CD14-positive monocyte (primary cell): Measurements from ENCODE around the gene SPATA32. TPM values are rescaled to one million over a fixed set of nuclear protein-coding genes. Genes with fewer than 3 reads are reported as not detected.

Experiments used
- DNase-seq, 3 donors: peaks; one replicate each; pipeline ENCODE4 v3.0.0-alpha.2; 2011 to 2022
- H2AFZ ChIP-seq: 2 replicates; pipeline ENCODE4 v1.6.0; 2012; ENCODE audit warnings: mild to moderate bottlenecking, low read depth, low read length, inconsistent platforms; ENCODE audit not compliant: insufficient read depth, poor library complexity, severe bottlenecking
- H3K27ac ChIP-seq, 2 donors: 1 replicate in 1 of 2; 2 replicates in 1 of 2; pipeline ENCODE4 v1.5.1; 2012 to 2013; ENCODE audit warnings: low read length in 2 of 2, control low read depth in 1 of 2, inconsistent platforms in 1 of 2, low read depth in 1 of 2, mild to moderate bottlenecking in 1 of 2
- H3K27me3 ChIP-seq, 2 donors: one replicate each; pipeline versions ENCODE4 v1.6.0 to v1.6.1; 2011 to 2013; ENCODE audit warnings: low read length in 2 of 2; ENCODE audit not compliant: control insufficient read depth in 2 of 2, insufficient read depth in 2 of 2
- H3K36me3 ChIP-seq, 2 donors: replicated peaks in 1 of 2; 1 replicate in 1 of 2; 2 replicates in 1 of 2; pipeline versions ENCODE4 v1.5.1 to v1.6.1; 2012 to 2013; ENCODE audit warnings: low read length in 2 of 2, control low read depth in 1 of 2, inconsistent platforms in 1 of 2, mild to moderate bottlenecking in 1 of 2; ENCODE audit not compliant: insufficient read depth in 2 of 2, control insufficient read depth in 1 of 2
- H3K4me1 ChIP-seq, 2 donors: 1 replicate in 1 of 2; 2 replicates in 1 of 2; pipeline versions ENCODE4 v1.5.1 to v1.6.1; 2012 to 2013; ENCODE audit warnings: low read length in 2 of 2, control low read depth in 1 of 2, inconsistent platforms in 1 of 2, mild to moderate bottlenecking in 1 of 2, moderate library complexity in 1 of 2; ENCODE audit not compliant: insufficient read depth in 2 of 2, control insufficient read depth in 1 of 2
- H3K4me2 ChIP-seq: replicated peaks from 2 replicates; pipeline ENCODE3; 2012; ENCODE audit warnings: low read length, moderate library complexity, mild to moderate bottlenecking; ENCODE audit not compliant: poor library complexity, severe bottlenecking; ENCODE audit errors: extremely low read depth
- H3K4me3 ChIP-seq, 3 experiments: fragments of 200-600 bp in 1 of 3; sonication (generic) in 1 of 3; replicated peaks in 1 of 3; 1 replicate in 2 of 3; 2 replicates in 1 of 3; pipeline ENCODE4 v1.5.1; 2011 to 2013; ENCODE audit warnings: low read length in 3 of 3, mild to moderate bottlenecking in 3 of 3, control low read depth in 2 of 3, low read depth in 2 of 3, inconsistent platforms in 1 of 3, moderate library complexity in 1 of 3
- H3K79me2 ChIP-seq: 2 replicates; pipeline ENCODE4 v1.6.0; 2012; ENCODE audit warnings: mild to moderate bottlenecking, control low read depth, inconsistent platforms, low read length, moderate library complexity; ENCODE audit not compliant: insufficient read depth
- H3K9ac ChIP-seq: 2 replicates; pipeline ENCODE4 v1.6.0; 2017; ENCODE audit warnings: low read length, mild to moderate bottlenecking; ENCODE audit not compliant: insufficient read depth, poor library complexity, severe bottlenecking
- H3K9me3 ChIP-seq, 2 donors: replicated peaks in 1 of 2; 1 replicate in 1 of 2; 2 replicates in 1 of 2; pipeline versions ENCODE4 v1.5.1 to v1.6.1; 2012 to 2013; ENCODE audit warnings: low read length in 2 of 2, control low read depth in 1 of 2; ENCODE audit not compliant: control insufficient read depth in 1 of 2, insufficient read depth in 1 of 2
- H4K20me1 ChIP-seq: 2 replicates; pipeline ENCODE4 v1.6.0; 2012; ENCODE audit warnings: mild to moderate bottlenecking, low read length, control low read depth, moderate library complexity; ENCODE audit not compliant: insufficient read depth
- H3K27ac Mint-ChIP-seq, 7 donors: one replicate each; pipeline ENCODE4 v1.8.0; 2020; ENCODE audit warnings: mild to moderate bottlenecking in 7 of 7, mixed read lengths in 7 of 7, moderate library complexity in 6 of 7, inconsistent platforms in 2 of 7
- H3K27me3 Mint-ChIP-seq, 3 donors: one replicate each; pipeline ENCODE4 v1.8.0; 2021 to 2022; ENCODE audit warnings: low read depth in 3 of 3, mild to moderate bottlenecking in 3 of 3, mixed read lengths in 3 of 3, moderate library complexity in 3 of 3, inconsistent platforms in 1 of 3
- H3K36me3 Mint-ChIP-seq, 2 donors: one replicate each; pipeline ENCODE4 v1.8.0; 2020; ENCODE audit warnings: mixed read lengths in 2 of 2, inconsistent platforms in 1 of 2, mild to moderate bottlenecking in 1 of 2
- H3K4me1 Mint-ChIP-seq: one replicate; pipeline ENCODE4 v1.8.0; 2020; ENCODE audit warnings: mild to moderate bottlenecking, mixed read lengths
- H3K4me3 Mint-ChIP-seq, 2 donors: one replicate each; pipeline ENCODE4 v1.8.0; 2020; ENCODE audit warnings: mild to moderate bottlenecking in 2 of 2, mixed read lengths in 2 of 2, moderate library complexity in 1 of 2
- H3K9me3 Mint-ChIP-seq, 7 donors: one replicate each; pipeline ENCODE4 v1.8.0; 2020 to 2022; ENCODE audit warnings: mixed read lengths in 7 of 7, mild to moderate bottlenecking in 6 of 7, moderate library complexity in 6 of 7, inconsistent platforms in 2 of 7
- WGBS: methylation state at CpG from one replicate; pipeline ENCODE4 v1.1.5; 2013; ENCODE audit warnings: missing lambda C conversion rate; ENCODE audit not compliant: insufficient coverage; 5-methylcytosine and 5-hydroxymethylcytosine counted together
- intact Hi-C, 2 donors: fragments of 100-400 bp; cut with micrococcal nuclease; formaldehyde crosslinking; loops; one replicate each; pipeline versions ENCODE4 v1.15.0 to v1.15.1; 2023
- polyA plus RNA-seq, 3 donors: library from polyadenylated mRNA; depleted of rRNA in 1 of 3; unstranded in 2 of 3; stranded (reverse) in 1 of 3; fragments of 300-500 nt in 2 of 3; fragments of >200 nt in 1 of 3; fragmentation: Illumina TruSeq in 2 of 3; gene quantifications; 1 replicate in 2 of 3; 2 replicates in 1 of 3; pipeline ENCODE4 v1.2.3, GENCODE V29; 2012 to 2021
- TF ChIP-seq, protein P1 (sequence below): fragments of 200-600 bp; IDR thresholded peaks from one replicate; pipeline ENCODE4 v1.8.0; 2022; ENCODE audit warnings: antibody characterized with exemption, mild to moderate bottlenecking

The SPATA32 gene
- polyA plus RNA-seq, 3 donors, result not detected

DNA sequence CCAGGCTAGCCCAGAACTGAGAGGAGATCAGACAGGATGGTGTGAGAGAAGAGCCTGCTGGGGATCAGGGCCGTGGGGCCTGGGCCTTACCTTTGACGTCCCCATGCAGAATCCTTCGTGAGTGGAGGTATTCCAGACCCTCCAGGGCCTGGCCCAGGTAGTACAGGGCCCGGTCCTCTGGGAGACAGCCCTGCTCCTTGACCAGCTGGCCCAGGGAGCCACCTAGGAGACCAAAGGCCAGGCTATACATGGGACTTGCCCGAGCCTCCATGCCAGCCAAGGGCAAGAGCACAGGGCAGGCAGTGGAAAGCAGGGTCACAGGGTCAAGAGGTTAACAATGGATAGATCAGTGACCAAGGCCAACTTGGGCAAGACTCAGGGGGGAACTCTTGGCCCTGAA, 12.1 kb upstream of the SPATA32 start:
- H3K9ac ChIP-seq, result no peak overlapping the region
- Mint-ChIP-seq H3K4me1 (peaks cover 9% of the 10 kb centered on the region), H3K4me3 (no peak overlapping the region), H3K9me3 (no peaks in the 10 kb centered on the region), H3K27ac (peak overlapping the region in 1 of 7 donors; percentile 41), H3K36me3 (peaks cover 61 to 82% of the 10 kb centered on the region in 2 donors), H3K27me3 (peaks cover 0 to 2% (median 0%) of the 10 kb centered on the region in 3 donors)
- no peaks in the 10 kb centered on the region for H3K79me2 ChIP-seq
- TF ChIP-seq, protein P1, sequence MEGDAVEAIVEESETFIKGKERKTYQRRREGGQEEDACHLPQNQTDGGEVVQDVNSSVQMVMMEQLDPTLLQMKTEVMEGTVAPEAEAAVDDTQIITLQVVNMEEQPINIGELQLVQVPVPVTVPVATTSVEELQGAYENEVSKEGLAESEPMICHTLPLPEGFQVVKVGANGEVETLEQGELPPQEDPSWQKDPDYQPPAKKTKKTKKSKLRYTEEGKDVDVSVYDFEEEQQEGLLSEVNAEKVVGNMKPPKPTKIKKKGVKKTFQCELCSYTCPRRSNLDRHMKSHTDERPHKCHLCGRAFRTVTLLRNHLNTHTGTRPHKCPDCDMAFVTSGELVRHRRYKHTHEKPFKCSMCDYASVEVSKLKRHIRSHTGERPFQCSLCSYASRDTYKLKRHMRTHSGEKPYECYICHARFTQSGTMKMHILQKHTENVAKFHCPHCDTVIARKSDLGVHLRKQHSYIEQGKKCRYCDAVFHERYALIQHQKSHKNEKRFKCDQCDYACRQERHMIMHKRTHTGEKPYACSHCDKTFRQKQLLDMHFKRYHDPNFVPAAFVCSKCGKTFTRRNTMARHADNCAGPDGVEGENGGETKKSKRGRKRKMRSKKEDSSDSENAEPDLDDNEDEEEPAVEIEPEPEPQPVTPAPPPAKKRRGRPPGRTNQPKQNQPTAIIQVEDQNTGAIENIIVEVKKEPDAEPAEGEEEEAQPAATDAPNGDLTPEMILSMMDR, result no peak
- peaks cover 3 to 5% of the 10 kb centered on the region in 2 donors for H3K4me1 ChIP-seq
- H3K4me3 ChIP-seq, result no peak overlapping the region
- no peaks in the 10 kb centered on the region for H3K27me3 ChIP-seq
- 95% methylated on average over 5 of the region's 5 CpGs for WGBS
- intact Hi-C loops, result no loop called here
- no peak overlapping the region for H3K4me2 ChIP-seq
- peaks cover 52 to 78% of the 10 kb centered on the region in 2 donors for H3K36me3 ChIP-seq
- no peaks in the 10 kb centered on the region for H3K9me3 ChIP-seq
- no peak overlapping the region for H2AFZ ChIP-seq
- no peak for DNase-seq
- peaks cover 60% of the 10 kb centered on the region for H4K20me1 ChIP-seq
- H3K27ac ChIP-seq, result peak overlapping the region in 1 of 2 donors; percentile 8

DNA sequence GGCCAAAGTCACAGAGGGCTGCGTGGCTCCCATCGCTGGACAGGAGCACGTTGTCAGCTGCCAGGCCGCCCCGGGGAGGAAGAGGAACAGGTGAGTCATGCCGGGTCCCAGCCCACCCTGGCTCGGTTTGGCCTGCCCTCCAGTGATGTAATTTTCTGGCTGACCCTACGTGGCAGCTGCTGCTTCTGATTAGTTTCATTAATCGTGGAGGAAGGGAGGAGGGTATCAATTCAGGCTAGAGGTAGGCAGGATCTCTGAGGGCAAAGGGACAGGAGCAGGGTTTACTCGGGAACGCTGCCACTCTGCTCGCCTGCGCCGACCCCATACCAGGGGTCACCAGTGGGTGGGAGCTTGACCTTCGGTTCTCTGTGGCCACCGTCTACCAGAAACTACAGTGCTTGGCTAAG, 11.7 kb upstream of the SPATA32 start:
- H3K9me3 Mint-ChIP-seq, result no peaks in the 10 kb centered on the region
- H4K20me1 ChIP-seq, result peaks cover 60% of the 10 kb centered on the region
- no peaks in the 10 kb centered on the region for H3K9me3 ChIP-seq
- WGBS, result 67% methylated on average over 11 of the region's 16 CpGs
- H3K4me3 Mint-ChIP-seq, result no peak overlapping the region
- peaks cover 6% of the 10 kb centered on the region for H3K4me1 Mint-ChIP-seq
- no peak overlapping the region for H3K4me3 ChIP-seq
- no peak overlapping the region for H3K27ac ChIP-seq
- H3K27ac Mint-ChIP-seq, result peak overlapping the region in 1 of 7 donors; percentile 80
- DNase-seq, result no peak
- peaks cover 0 to 2% (median 0%) of the 10 kb centered on the region in 3 donors for H3K27me3 Mint-ChIP-seq
- H3K4me1 ChIP-seq, result peaks cover 3 to 5% of the 10 kb centered on the region in 2 donors
- peaks cover 57 to 78% of the 10 kb centered on the region in 2 donors for H3K36me3 ChIP-seq
- H3K27me3 ChIP-seq, result no peaks in the 10 kb centered on the region
- no peak overlapping the region for H3K9ac ChIP-seq
- H3K36me3 Mint-ChIP-seq, result peaks cover 63 to 84% of the 10 kb centered on the region in 2 donors
- TF ChIP-seq, protein P1, result no peak
- H3K4me2 ChIP-seq, result no peak overlapping the region
- H3K79me2 ChIP-seq, result no peaks in the 10 kb centered on the region
- H2AFZ ChIP-seq, result no peak overlapping the region
- intact Hi-C loops, result no loop called here
